ENCODE measurements around the gene CLMP.

DNA sequence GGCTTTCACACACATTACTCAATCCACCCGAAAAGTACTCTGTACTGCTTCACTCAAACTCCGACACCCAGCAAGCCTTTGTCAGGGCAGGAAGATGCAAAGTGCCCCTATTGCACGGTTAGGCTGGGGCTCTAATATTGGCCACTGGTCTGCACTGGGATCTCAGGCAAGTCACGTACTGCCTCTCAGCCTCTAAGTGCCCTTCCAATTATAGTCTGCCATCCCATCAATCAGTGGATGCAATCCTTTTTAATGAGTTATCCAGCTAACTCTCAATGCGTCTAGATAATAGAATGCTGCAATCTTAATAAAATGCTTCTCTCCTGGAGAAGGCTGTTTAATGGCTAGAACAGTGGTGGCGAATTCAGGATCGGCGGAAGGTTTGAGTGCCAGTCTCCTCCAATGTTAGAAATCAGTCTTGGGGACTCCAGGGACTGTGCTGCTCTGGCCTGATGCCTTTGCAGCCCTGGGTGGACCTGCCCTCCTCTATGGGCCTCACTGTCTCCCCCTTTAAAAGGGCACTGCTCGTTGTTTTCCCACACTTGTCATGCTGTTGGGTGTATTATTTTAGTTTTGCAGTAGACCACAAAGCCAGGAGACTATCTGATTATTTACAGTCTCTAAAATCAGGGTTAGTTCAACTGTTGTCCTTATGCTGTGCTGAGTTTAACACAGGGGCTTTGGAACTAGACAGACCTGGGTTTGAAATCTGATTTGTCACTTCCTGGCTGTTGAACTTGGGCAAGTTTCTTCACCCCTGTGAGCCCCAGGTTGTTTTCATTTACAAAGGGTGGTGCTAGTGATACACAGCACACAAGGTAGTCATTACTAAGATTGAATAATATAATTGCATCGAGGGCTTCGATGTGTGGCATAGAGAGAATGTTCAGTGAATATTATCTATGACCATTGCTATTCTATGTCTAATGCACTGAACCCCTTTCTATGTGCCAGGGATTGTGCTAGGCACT, 36.7 kb downstream of the CLMP start:
- TF ChIP-seq, protein P1, sequence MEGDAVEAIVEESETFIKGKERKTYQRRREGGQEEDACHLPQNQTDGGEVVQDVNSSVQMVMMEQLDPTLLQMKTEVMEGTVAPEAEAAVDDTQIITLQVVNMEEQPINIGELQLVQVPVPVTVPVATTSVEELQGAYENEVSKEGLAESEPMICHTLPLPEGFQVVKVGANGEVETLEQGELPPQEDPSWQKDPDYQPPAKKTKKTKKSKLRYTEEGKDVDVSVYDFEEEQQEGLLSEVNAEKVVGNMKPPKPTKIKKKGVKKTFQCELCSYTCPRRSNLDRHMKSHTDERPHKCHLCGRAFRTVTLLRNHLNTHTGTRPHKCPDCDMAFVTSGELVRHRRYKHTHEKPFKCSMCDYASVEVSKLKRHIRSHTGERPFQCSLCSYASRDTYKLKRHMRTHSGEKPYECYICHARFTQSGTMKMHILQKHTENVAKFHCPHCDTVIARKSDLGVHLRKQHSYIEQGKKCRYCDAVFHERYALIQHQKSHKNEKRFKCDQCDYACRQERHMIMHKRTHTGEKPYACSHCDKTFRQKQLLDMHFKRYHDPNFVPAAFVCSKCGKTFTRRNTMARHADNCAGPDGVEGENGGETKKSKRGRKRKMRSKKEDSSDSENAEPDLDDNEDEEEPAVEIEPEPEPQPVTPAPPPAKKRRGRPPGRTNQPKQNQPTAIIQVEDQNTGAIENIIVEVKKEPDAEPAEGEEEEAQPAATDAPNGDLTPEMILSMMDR (IDR thresholded peaks at IDR 0.05; ENCODE audit: insufficient read depth, low read length): no peak
- TF ChIP-seq POLR2AphosphoS5 (IDR thresholded peaks at IDR 0.05; ENCODE audit: low read depth): no peak
- TF ChIP-seq, protein P2, sequence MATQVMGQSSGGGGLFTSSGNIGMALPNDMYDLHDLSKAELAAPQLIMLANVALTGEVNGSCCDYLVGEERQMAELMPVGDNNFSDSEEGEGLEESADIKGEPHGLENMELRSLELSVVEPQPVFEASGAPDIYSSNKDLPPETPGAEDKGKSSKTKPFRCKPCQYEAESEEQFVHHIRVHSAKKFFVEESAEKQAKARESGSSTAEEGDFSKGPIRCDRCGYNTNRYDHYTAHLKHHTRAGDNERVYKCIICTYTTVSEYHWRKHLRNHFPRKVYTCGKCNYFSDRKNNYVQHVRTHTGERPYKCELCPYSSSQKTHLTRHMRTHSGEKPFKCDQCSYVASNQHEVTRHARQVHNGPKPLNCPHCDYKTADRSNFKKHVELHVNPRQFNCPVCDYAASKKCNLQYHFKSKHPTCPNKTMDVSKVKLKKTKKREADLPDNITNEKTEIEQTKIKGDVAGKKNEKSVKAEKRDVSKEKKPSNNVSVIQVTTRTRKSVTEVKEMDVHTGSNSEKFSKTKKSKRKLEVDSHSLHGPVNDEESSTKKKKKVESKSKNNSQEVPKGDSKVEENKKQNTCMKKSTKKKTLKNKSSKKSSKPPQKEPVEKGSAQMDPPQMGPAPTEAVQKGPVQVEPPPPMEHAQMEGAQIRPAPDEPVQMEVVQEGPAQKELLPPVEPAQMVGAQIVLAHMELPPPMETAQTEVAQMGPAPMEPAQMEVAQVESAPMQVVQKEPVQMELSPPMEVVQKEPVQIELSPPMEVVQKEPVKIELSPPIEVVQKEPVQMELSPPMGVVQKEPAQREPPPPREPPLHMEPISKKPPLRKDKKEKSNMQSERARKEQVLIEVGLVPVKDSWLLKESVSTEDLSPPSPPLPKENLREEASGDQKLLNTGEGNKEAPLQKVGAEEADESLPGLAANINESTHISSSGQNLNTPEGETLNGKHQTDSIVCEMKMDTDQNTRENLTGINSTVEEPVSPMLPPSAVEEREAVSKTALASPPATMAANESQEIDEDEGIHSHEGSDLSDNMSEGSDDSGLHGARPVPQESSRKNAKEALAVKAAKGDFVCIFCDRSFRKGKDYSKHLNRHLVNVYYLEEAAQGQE (IDR thresholded peaks at IDR 0.05; ENCODE audit: insufficient replicate concordance, low read depth): no peak
- no peak for TF ChIP-seq GABPA (IDR thresholded peaks at IDR 0.05; ENCODE audit: low read depth)
